Putamen (tissue), 1 donor: ENCODE results near the gene EIF3F.

Source experiments
- DNase-seq: peaks from one replicate; pipeline ENCODE4 v3.0.0-alpha.2; 2016; ENCODE audit warnings: low spot score

The EIF3F gene

GRCh38 chr11:8023831-8024555 lies 36.9 kb downstream of the EIF3F start:
- DNase-seq: no peak

GRCh38 chr11:8025123-8025522 lies 38.0 kb downstream of the EIF3F start:
- DNase-seq: no peak

GRCh38 chr11:8025816-8026215 lies 38.7 kb downstream of the EIF3F start:
- no peak for DNase-seq

GRCh38 chr11:8026982-8027381 lies 39.8 kb downstream of the EIF3F start:
- DNase-seq: no peak

- no peak for DNase-seq
Observed at GRCh38 chr11:8028766-8029165, 41.6 kb downstream of the EIF3F start.

DNA sequence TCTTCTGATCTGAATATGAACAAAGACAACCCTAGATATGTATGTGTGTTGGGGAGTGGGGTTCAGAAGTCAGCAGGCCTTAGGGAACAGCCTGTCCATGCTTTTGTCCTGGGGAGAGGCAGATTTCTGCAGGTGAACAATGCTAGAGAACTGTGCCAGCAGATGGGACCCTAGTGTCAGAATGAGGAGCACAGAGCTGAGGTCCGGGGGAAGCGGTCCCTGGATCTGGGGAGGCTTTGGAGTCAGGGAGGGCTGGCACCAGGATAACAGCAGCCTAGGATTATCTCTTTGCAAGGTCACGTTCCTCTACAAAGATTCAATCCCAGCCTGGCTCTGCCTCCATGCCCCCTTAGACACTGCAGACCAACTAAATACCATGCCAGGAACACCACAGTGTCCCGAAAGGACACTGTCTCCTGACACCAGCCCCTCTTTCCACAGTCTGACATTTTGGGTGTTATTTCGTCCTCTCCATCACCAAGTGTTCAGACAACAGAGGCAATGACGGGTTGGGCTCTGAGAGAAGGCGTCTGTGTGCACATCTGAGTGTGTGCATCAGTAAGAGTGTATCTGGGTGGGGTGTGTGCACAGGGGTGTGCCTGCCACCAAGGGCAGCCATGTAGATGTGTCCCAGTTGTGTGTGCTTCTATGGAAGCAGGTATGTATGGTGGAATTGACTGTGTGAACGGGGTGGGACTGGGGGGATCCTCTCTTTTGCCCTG lies 43.5 kb downstream of the EIF3F start:
- DNase-seq: no peak

DNA sequence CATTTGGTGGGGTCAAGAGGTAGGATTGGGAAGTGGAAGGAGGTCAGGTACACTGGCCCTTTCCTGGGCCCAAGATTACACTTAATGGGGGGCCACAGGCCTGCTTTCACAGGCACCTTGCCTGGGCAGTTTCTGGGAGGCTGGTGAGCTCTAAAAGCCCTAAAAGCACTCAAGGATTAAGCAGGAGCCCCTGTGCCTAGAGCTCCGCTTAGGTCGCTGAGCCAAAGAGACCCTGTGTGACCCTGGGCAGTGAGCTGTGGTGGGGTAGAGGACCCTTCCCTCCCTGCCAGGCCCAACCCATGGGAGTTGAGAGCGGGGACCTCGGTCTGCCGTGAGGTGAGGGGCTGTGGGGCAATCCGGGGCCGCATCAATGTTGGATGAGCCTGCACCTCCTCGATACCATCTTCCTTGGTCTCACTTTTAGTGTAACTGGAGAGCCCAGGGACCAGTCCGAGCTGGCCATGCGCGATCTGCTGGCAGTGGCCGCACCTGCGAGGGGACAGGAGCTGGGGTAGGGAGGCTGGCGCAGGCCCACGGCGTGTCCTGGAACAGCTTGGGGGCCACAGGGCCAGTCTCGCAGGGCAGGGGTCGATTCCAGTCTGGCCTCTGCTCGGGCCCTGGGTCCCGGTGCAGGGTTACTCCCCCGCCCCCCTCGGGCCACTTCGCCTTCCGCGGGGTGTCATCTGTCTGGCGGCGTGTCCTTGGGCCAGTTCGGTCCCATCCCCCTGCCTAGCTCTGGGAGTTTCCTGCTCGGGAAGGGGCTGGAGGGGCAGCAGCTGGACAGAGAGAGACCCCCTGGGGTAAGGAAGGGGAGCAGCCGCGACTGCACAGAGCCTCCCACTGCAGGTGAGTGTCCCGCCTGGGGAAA lies 44.3 kb downstream of the EIF3F start:
- DNase-seq: no peak

- DNase-seq: no peak
Observed at GRCh38 chr11:8032122-8032521, 45.0 kb downstream of the EIF3F start.

GRCh38 chr11:8032576-8033304 lies 45.6 kb downstream of the EIF3F start:
- DNase-seq: no peak

GRCh38 chr11:8033305-8034105 lies 46.4 kb downstream of the EIF3F start:
- DNase-seq: peak; percentile 48

GRCh38 chr11:8034106-8034585 lies 47.0 kb downstream of the EIF3F start:
- no peak for DNase-seq

GRCh38 chr11:8034604-8035190 lies 47.6 kb downstream of the EIF3F start:
- peak; percentile 48 for DNase-seq

DNA sequence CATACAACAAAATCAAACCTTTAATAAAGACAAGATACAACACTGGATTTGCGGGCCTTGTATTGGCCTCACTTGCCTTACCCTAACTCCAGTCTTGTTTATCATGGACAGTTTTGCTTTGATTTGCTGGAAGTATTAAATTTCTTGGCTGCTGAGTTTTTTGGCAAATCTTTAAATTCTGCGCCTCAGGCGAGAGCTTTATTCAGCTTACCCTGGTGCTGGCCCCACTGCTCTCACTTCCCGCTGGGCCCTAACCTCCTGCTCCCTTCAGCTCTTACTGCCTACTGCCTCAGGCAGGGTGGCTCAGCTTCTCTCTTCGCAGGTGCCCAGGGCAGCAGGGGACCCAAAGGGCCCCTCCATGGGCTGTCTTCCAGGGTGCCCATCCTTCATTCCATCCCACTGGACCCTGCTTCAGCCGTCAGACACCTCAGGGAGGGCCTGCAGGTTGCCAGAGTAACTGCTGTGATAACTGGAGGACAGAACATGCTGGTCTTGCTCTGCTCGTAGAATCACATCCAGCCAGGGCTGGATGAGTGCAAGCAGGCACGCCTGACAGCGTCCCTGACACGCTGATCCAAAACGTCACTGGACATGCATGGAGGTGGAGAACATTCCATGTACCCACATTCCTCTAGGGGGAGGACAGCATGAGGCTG lies 48.2 kb downstream of the EIF3F start:
- no peak for DNase-seq

DNA sequence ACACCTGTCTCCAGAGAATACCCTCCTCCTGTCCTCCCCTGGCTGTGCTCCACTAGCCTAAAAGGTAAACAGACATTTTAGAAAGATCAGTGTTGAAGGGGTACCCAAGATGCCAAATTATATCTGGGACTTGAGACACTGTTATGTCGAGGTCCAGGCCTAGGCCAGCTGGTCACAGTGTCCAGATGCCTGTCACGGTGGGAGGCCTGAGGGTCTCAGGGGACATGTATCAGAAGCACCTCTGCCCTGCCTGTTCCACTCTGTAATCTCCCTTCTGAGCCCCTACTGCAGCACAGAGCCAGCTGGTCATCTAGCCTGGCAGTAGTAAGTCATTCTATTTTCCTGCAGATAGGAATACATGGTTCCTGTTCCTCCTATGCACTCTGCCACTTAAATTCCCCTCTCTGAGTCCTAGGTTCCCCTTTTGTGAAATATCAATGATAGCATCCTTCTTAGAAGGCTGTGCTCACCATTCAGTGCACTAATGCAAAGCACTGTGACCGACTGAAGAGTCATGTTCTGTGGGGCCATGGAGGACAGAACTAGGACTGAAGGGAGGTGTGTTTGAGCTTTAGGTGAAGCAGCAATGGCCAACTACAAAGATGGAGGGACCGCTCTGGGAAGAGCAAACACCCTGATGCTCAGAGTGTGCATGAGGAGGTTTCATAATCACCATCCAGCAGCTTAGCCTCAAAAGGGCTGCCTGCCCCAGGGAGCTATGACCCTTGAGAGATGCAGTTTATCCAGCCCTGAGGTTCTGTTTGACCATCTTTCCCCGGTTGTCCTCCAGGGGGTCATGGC lies 49.1 kb downstream of the EIF3F start:
- DNase-seq: no peak

DNA sequence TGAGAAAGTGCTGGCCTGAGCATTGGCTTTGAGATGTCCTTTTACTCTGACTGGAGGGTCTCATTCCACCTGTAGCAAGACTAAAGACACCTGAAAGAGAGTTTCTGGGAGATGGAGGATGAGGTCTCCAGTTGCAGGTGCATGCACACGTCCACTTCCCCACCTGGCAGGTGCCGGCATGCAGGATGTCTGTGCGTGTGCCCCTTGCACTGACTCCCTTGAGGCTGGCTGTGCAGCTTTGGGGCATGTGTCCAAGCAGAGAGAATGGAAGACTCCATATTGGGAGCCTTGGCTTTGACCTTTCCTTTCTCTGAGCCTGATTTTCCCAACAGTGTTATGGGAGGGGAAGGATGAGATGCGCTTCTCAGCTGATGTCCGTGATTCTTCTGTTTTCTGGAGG lies 49.8 kb downstream of the EIF3F start:
- DNase-seq: no peak

DNA sequence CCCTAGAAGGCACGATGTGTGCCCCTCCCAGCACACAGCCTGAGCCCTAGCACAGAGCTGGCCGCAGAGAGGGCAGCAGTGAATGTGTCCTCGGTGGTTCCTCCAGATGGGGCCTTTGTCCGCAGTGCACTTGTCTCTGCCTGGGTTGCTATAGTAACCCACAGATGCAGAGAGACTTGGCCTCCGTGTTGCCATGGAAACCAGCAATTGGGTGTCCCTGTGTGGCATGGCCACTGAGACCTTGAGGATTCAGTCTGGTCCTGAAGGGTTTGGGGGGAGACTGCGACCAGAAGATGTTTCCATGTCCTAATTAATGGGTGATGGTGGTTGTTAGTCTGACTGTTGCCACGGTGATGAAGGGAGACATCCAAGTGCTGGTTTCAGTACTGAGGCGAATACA lies 51.3 kb downstream of the EIF3F start:
- no peak for DNase-seq

- DNase-seq: no peak
Observed at GRCh38 chr11:8038811-8039529, 51.8 kb downstream of the EIF3F start.

DNA sequence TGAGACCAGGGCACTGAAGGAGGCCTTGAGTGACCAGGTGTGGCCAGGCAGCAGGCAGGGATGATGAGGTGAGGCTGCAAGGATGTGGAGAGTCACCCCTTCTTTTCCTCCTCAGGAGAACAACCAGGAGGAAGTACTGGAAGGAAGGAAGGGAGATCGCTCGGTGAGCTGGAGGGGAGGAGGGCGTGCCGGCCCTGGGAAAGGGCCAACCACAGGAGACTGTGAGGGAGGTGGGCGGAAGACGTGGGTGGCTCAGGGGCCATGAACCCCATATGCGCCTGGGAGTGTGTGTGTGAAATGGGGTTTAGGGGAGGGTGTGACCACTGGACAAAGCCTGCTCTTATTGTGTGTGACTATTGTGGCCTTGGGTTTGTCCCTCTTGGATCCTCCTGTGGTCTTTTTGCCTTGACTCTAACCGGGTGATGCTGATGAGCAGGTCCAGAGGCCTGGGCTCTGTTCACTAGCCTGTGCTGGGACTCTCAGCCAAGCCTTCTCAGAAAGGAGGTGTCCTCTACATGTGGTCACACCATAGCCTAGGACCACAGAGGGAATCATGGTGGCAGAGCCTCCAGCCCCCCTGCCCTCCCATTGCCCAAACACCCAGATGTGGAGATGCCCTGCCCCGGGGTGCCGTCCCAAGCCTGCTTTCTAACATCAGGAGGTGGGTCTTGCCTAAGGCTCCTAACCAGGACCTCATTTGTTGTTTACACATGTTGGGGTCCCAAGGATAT lies 52.6 kb downstream of the EIF3F start:
- no peak for DNase-seq
